H1 (cell line): ENCODE results near the gene TIMM22. TPM values are rescaled to one million over a fixed set of nuclear protein-coding genes. Genes with fewer than 3 reads are reported as not detected.

Source experiments
- KDM5A ChIP-seq: fragments of 200-600 bp; IDR thresholded peaks from 2 replicates; pipeline ENCODE4 v1.7.1; 2012; ENCODE audit warnings: mild to moderate bottlenecking, low read length, inconsistent platforms, mixed read lengths
- polyA plus RNA-seq, 7 experiments: library from polyadenylated mRNA; depleted of rRNA in 3 of 7; stranded (reverse) in 5 of 7; unstranded in 2 of 7; fragments of >200 nt in 5 of 7; fragments of 200-250 nt in 2 of 7; gene quantifications; 1 replicate in 5 of 7; 2 replicates in 1 of 7; 4 replicates in 1 of 7; pipeline versions ENCODE4 v1.2.1 to v1.2.3, GENCODE V29; 2011 to 2013; ENCODE audit warnings: missing spikeins in 2 of 7, mixed read lengths in 2 of 7
- total RNA-seq: library from RNA; stranded (reverse); fragmentation: NEBNext Ultra II Directional; extraction: Animal tissue kit (Norgen Biotek cat#: 25700); gene quantifications from 2 replicates; pipeline ENCODE4 v1.2.1, GENCODE V29; 2021
- TF ChIP-seq, protein P1 (sequence below): IDR thresholded peaks from 2 replicates; pipeline ENCODE4 v1.6.1; 2011; ENCODE audit warnings: low read length, improper control_type of control experiment

TIMM22 gene
- total and polyA plus RNA-seq, 2 of the 8 experiments (the other 6 are each of a cell fraction or from before 2014, with no cell fraction given) = 13.8 to 17.4 TPM

DNA sequence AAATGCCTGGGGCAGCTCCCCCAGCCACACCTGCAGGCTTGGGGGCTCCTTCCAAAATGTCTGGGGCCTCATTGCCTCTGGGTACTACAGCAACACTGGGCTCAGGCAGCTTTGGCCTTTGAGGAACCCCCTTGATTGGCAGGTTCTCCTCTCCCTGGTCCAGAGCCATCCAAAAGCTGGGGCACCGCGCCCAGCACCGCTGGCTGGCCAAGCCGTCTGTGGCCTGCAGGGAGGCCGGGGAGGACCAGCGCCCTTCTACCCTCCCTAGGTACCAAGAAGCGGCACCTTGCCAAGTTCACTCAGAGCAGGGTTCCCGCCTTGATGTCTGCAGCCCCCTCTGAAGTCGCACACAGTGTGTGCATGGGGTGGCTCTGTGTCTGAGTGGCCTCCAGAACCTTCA is 30.1 kb downstream of the TIMM22 start (continued):
- no peak for TF ChIP-seq KDM5A
- TF ChIP-seq, protein P1, sequence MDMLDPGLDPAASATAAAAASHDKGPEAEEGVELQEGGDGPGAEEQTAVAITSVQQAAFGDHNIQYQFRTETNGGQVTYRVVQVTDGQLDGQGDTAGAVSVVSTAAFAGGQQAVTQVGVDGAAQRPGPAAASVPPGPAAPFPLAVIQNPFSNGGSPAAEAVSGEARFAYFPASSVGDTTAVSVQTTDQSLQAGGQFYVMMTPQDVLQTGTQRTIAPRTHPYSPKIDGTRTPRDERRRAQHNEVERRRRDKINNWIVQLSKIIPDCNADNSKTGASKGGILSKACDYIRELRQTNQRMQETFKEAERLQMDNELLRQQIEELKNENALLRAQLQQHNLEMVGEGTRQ = no peak
